Transverse colon (tissue), 4 donors: ENCODE data around the gene MOG. TPM values are rescaled to one million over a fixed set of nuclear protein-coding genes. Genes with fewer than 3 reads are reported as not detected.

Experiments
- DNase-seq: peaks from one replicate; pipeline ENCODE4 v3.0.0-alpha.2; 2019
- H3K27ac ChIP-seq, 4 donors: fragments of 200-600 bp; sonication (generic); 2 replicates each; pipeline ENCODE4 v1.5.1; 2016 to 2018; ENCODE audit warnings: inconsistent platforms in 4 of 4
- H3K27me3 ChIP-seq: fragments of 200-600 bp; sonication (generic); 2 replicates; pipeline ENCODE4 v1.5.1; 2017; ENCODE audit warnings: inconsistent platforms
- H3K36me3 ChIP-seq, 4 donors: fragments of 200-600 bp; sonication (generic); 2 replicates each; pipeline ENCODE4 v1.5.1; 2017 to 2019; ENCODE audit warnings: inconsistent platforms in 4 of 4
- H3K4me1 ChIP-seq, 4 donors: fragments of 200-600 bp; sonication (generic); 2 replicates each; pipeline ENCODE4 v1.5.1; 2017 to 2020; ENCODE audit warnings: inconsistent platforms in 4 of 4
- H3K4me3 ChIP-seq, 4 donors: fragments of 200-600 bp; sonication (generic); 1 replicate in 1 of 4; 2 replicates in 3 of 4; pipeline versions ENCODE4 v1.5.1 to v1.6.1; 2017 to 2019; ENCODE audit warnings: inconsistent platforms in 4 of 4
- H3K9me3 ChIP-seq, 2 donors: fragments of 200-600 bp; sonication (generic); 2 replicates each; pipeline ENCODE4 v1.5.1; 2017 to 2019; ENCODE audit warnings: inconsistent platforms in 2 of 2
- CTCF ChIP-seq, 5 experiments: fragments of 200-600 bp in 3 of 5; fragments of 450-650 bp in 2 of 5; sonication (generic) in 3 of 5; IDR thresholded peaks; 1 replicate in 2 of 5; 2 replicates in 3 of 5; pipeline ENCODE4 v1.5.1; 2016 to 2017; ENCODE audit warnings: antibody characterized with exemption in 5 of 5, inconsistent platforms in 3 of 5, mild to moderate bottlenecking in 2 of 5, moderate library complexity in 1 of 5
- EP300 ChIP-seq: sonication (generic); formaldehyde crosslinking; IDR thresholded peaks from one replicate; pipeline ENCODE4 v1.6.1; 2017; ENCODE audit warnings: antibody characterized with exemption, low read depth
- POLR2A ChIP-seq: fragments of 450-650 bp; IDR thresholded peaks from one replicate; pipeline ENCODE4 v1.6.1; 2016; ENCODE audit warnings: antibody characterized with exemption, mild to moderate bottlenecking, moderate library complexity
- POLR2AphosphoS5 ChIP-seq, 3 donors: sonication (generic); formaldehyde crosslinking; IDR thresholded peaks; one replicate each; pipeline ENCODE4 v1.6.1; 2016; ENCODE audit warnings: antibody characterized with exemption in 3 of 3
- WGBS, 2 donors: methylation state at CpG; one replicate each; pipeline ENCODE4 v1.1.5; 2018; ENCODE audit warnings: low coverage in 1 of 2; 5-methylcytosine and 5-hydroxymethylcytosine counted together
- in situ Hi-C, 4 donors: fragments of 200-750 bp; cut with MboI; loops; one replicate each; pipeline versions ENCODE4 v1.15.0 to v1.15.1; 2017; ENCODE audit warnings: low sequenced_read_pairs in 3 of 4, low pct_ligation_motif_present in 1 of 4, low pct_unique_long_range_greater_than_20kb in 1 of 4
- intact Hi-C: fragments of 100-400 bp; cut with DNase I; formaldehyde crosslinking; loops from one replicate; pipeline ENCODE4 v1.15.1; 2023; ENCODE audit warnings: low total_unique reads
- total RNA-seq, 4 donors: library from RNA; depleted of rRNA; stranded (reverse); fragments of >200 nt; gene quantifications; one replicate each; pipeline ENCODE4 v1.1.0, GENCODE V29; 2016

Gene MOG
- total RNA-seq, 4 donors from 2014 or later: not detected

GRCh38 chr6:29696147-29697125 is 39.5 kb downstream of the MOG start:
- Histone ChIP-seq H3K4me3 (no peak overlapping the region), H3K27ac (no peak overlapping the region), H3K4me1 (no peaks in the 10 kb centered on the region), H3K9me3 (no peaks in the 10 kb centered on the region), H3K36me3 (no peaks in the 10 kb centered on the region), H3K27me3 (no peaks in the 10 kb centered on the region)
- TF ChIP-seq POLR2A (no peak), POLR2AphosphoS5 (IDR thresholded peaks at IDR 0.05) (no peak), EP300 (no peak), CTCF (IDR thresholded peaks at IDR 0.05) (peak in 1 of 5 experiments; percentile 24)
- no peak for DNase-seq
- in situ Hi-C loops (no loop called here), intact Hi-C loops (no loop called here)
- 74 to 79% methylated on average over 7 to 10 of the region's 10 CpGs for WGBS, 2 donors

- Histone ChIP-seq H3K9me3 (no peaks in the 10 kb centered on the region), H3K27me3 (peaks cover 27% of the 10 kb centered on the region), H3K4me1 (no peaks in the 10 kb centered on the region), H3K4me3 (no peak overlapping the region), H3K27ac (no peak overlapping the region), H3K36me3 (no peaks in the 10 kb centered on the region)
- in situ Hi-C loops: loop anchor here in 1 of 4 donors (25.0 kb wide), 1 partner anchor 135 kb away; the partner anchor contains the start of gene HLA-G
- WGBS, 2 donors: 30 to 60% methylated on average over 1 to 11 of the region's 17 CpGs
- intact Hi-C loops: loop anchor here (5.0 kb wide), 1 partner anchor 50 kb away; no protein-coding TSS in a partner anchor
- DNase-seq: peak; percentile 38
- TF ChIP-seq POLR2AphosphoS5 (IDR thresholded peaks at IDR 0.05): no peak
- peak in 3 of 5 experiments; percentile 13 to 70 (median 62) for TF ChIP-seq CTCF (IDR thresholded peaks at IDR 0.05)
Observed at GRCh38 chr6:29702519-29703103, 45.7 kb downstream of the MOG start.

- Histone ChIP-seq H3K27me3 (peaks cover 27% of the 10 kb centered on the region), H3K4me1 (no peaks in the 10 kb centered on the region), H3K27ac (no peak overlapping the region), H3K9me3 (no peaks in the 10 kb centered on the region), H3K36me3 (no peaks in the 10 kb centered on the region), H3K4me3 (no peak overlapping the region)
- in situ Hi-C loops (loop anchor here in 1 of 4 donors (25.0 kb wide), 1 partner anchor 132 kb away; the partner anchor contains the start of gene HLA-G), intact Hi-C loops (loop anchor here (2.0 kb wide), 1 partner anchor 129 kb away; no protein-coding TSS in a partner anchor)
- no peak for TF ChIP-seq POLR2A
- TF ChIP-seq CTCF (IDR thresholded peaks at IDR 0.05): peak; percentile 37 to 69 (median 56)
- TF ChIP-seq POLR2AphosphoS5 (IDR thresholded peaks at IDR 0.05): no peak
- DNase-seq: no peak
- 27 to 36% methylated on average over 2 to 10 of the region's 10 CpGs for WGBS, 2 donors
Observed at GRCh38 chr6:29705389-29706231, 48.7 kb downstream of the MOG start.
